Thoracic aorta (tissue), 2 donors: ENCODE measurements around the gene HRCT1. TPM values are rescaled to one million over a fixed set of nuclear protein-coding genes. Genes with fewer than 3 reads are reported as not detected.
A peak's percentile ranks its signal among the peaks of the same experiment; 100 is the strongest.

Experiments
- ATAC-seq: fragments of 150-250 bp; one replicate; pipeline ENCODE4 v1.8.0; 2017; ENCODE audit warnings: low read depth; ENCODE audit not compliant: insufficient number of reproducible peaks, low FRiP score
- DNase-seq: peaks from one replicate; pipeline ENCODE4 v3.0.0-alpha.2; 2020; ENCODE audit warnings: low spot score
- H3K27ac ChIP-seq, 2 donors: fragments of 200-600 bp; sonication (generic); 1 replicate in 1 of 2; 2 replicates in 1 of 2; pipeline ENCODE4 v1.5.1; 2016; ENCODE audit warnings: mild to moderate bottlenecking in 2 of 2, moderate library complexity in 2 of 2
- H3K27me3 ChIP-seq: fragments of 200-600 bp; sonication (generic); replicated peaks from 2 replicates; pipeline ENCODE4 v1.6.0; 2016; ENCODE audit warnings: mild to moderate bottlenecking; ENCODE audit not compliant: insufficient read depth
- H3K36me3 ChIP-seq: fragments of 200-600 bp; sonication (generic); one replicate; pipeline ENCODE4 v1.5.1; 2016
- H3K4me1 ChIP-seq, 2 donors: fragments of 200-600 bp; sonication (generic); 1 replicate in 1 of 2; 2 replicates in 1 of 2; pipeline versions ENCODE4 v1.5.1 to v1.6.0; 2016; ENCODE audit warnings: low read depth in 2 of 2, mild to moderate bottlenecking in 1 of 2; ENCODE audit not compliant: control insufficient read depth in 1 of 2
- H3K4me3 ChIP-seq: fragments of 200-600 bp; sonication (generic); 2 replicates; pipeline ENCODE4 v1.5.1; 2016; ENCODE audit warnings: mild to moderate bottlenecking
- H3K9me3 ChIP-seq: fragments of 200-600 bp; sonication (generic); 2 replicates; pipeline ENCODE4 v1.5.1; 2016
- CTCF ChIP-seq: fragments of 200-600 bp; sonication (generic); IDR thresholded peaks from one replicate; pipeline ENCODE4 v1.5.1; 2019; ENCODE audit warnings: antibody characterized with exemption
- total RNA-seq, 2 donors: library from RNA; depleted of rRNA; stranded (reverse); fragments of >200 nt; gene quantifications; one replicate each; pipeline versions ENCODE4 v1.1.0 to v1.2.3, GENCODE V29; 2016

Gene HRCT1
- total RNA-seq, 2 donors from 2014 or later, result 20.4 to 23.6 TPM

GRCh38 chr9:35909274-35909673, 3.3 kb downstream of the HRCT1 start, which contains the start of gene SPAAR:
Gene SPAAR (plus strand): TSS chr9:35909490. CDS start chr9:35910464, 974 bp downstream.
- TF ChIP-seq CTCF, result no peak
- ATAC-seq (no peak), DNase-seq (no peak)
- H3K36me3 ChIP-seq, result no peaks in the 10 kb centered on the region
- H3K27ac ChIP-seq, result peak within 1 kb of the TSS; percentile 99 to 100
- no peaks in the 10 kb centered on the region for H3K27me3 ChIP-seq
- H3K4me3 ChIP-seq, result peak within 1 kb of the TSS; percentile 51
- H3K9me3 ChIP-seq, result no peaks in the 10 kb centered on the region
- peaks cover 66 to 93% of the 10 kb centered on the region in 2 donors for H3K4me1 ChIP-seq

GRCh38 chr9:35909687-35910612, 3.9 kb downstream of the HRCT1 start:
- Histone ChIP-seq H3K9me3 (no peaks in the 10 kb centered on the region), H3K36me3 (no peaks in the 10 kb centered on the region), H3K4me1 (peaks cover 59 to 93% of the 10 kb centered on the region in 2 donors), H3K27me3 (no peaks in the 10 kb centered on the region), H3K27ac (peak overlapping the region; percentile 99 to 100), H3K4me3 (no peak overlapping the region)
- no peak for ATAC-seq
- DNase-seq, result no peak
- TF ChIP-seq CTCF, result no peak

GRCh38 chr9:35910613-35911359, 4.8 kb downstream of the HRCT1 start:
- peak overlapping the region; percentile 99 to 100 for H3K27ac ChIP-seq
- H3K4me1 ChIP-seq, result peaks cover 51 to 93% of the 10 kb centered on the region in 2 donors
- ATAC-seq (no peak), DNase-seq (no peak)
- H3K27me3 ChIP-seq, result no peaks in the 10 kb centered on the region
- no peaks in the 10 kb centered on the region for H3K9me3 ChIP-seq
- no peak overlapping the region for H3K4me3 ChIP-seq
- H3K36me3 ChIP-seq, result no peaks in the 10 kb centered on the region
- TF ChIP-seq CTCF, result peak; percentile 21

GRCh38 chr9:35911690-35912089, 5.7 kb downstream of the HRCT1 start:
- Histone ChIP-seq H3K36me3 (no peaks in the 10 kb centered on the region), H3K27me3 (no peaks in the 10 kb centered on the region), H3K9me3 (no peaks in the 10 kb centered on the region), H3K4me3 (no peak overlapping the region), H3K27ac (peak overlapping the region; percentile 99 to 100), H3K4me1 (peaks cover 47 to 90% of the 10 kb centered on the region in 2 donors)
- no peak for ATAC-seq
- DNase-seq, result no peak
- no peak for TF ChIP-seq CTCF
